Neural progenitor cell (in vitro differentiated cells): Measurements from ENCODE around the gene GLRX3.

Experiments used
- EZH2 ChIP-seq: fragments of 200-600 bp; sonication (generic); IDR thresholded peaks from 2 replicates; pipeline ENCODE4 v1.6.1; 2017; ENCODE audit warnings: antibody characterized with exemption, mild to moderate bottlenecking, moderate library complexity
- TF ChIP-seq, protein P1 (sequence below): fragments of 200-600 bp; sonication (generic); IDR thresholded peaks from 2 replicates; pipeline ENCODE4 v1.5.1; 2017; ENCODE audit warnings: antibody characterized with exemption, mild to moderate bottlenecking

DNA sequence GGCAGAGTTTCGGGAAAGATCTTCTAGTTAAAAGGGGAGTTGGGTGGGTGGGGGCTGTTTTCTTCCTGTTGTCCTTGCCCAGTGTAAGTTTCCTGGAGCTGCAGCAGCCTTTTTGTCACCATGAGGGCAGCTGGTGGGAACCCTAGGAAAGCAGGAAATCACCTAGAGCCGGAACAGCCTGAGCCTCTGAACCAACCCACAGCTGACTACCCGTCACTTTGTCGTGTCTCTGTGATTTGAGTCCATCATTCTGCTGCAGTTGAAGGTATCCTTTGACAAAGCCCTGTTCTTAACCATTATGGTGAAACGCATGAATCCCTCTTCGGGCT, 24.4 kb upstream of the GLRX3 start:
- no peak for TF ChIP-seq EZH2
- TF ChIP-seq, protein P1, sequence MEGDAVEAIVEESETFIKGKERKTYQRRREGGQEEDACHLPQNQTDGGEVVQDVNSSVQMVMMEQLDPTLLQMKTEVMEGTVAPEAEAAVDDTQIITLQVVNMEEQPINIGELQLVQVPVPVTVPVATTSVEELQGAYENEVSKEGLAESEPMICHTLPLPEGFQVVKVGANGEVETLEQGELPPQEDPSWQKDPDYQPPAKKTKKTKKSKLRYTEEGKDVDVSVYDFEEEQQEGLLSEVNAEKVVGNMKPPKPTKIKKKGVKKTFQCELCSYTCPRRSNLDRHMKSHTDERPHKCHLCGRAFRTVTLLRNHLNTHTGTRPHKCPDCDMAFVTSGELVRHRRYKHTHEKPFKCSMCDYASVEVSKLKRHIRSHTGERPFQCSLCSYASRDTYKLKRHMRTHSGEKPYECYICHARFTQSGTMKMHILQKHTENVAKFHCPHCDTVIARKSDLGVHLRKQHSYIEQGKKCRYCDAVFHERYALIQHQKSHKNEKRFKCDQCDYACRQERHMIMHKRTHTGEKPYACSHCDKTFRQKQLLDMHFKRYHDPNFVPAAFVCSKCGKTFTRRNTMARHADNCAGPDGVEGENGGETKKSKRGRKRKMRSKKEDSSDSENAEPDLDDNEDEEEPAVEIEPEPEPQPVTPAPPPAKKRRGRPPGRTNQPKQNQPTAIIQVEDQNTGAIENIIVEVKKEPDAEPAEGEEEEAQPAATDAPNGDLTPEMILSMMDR: no peak
